ACHN (cell line): Measurements from ENCODE around the gene MYL6B.
A peak's percentile ranks its signal among the peaks of the same experiment; 100 is the strongest.

Experiments
- DNase-seq: peaks from one replicate; pipeline ENCODE4 v3.0.0-alpha.2; 2015
- in situ Hi-C: cut with HindIII; loops from 2 replicates; pipeline ENCODE4 v1.10.0; 2017; ENCODE audit warnings: low sequenced_read_pairs, low pct_ligation_motif_present, low pct_unique_long_range_greater_than_20kb

Gene MYL6B

GRCh38 chr12:56160894-56161689 is 8.7 kb downstream of the MYL6B start:
- in situ Hi-C loops = no loop called here
- DNase-seq = no peak

GRCh38 chr12:56161690-56162351 is 9.4 kb downstream of the MYL6B start:
- DNase-seq = no peak
- in situ Hi-C loops = no loop called here

GRCh38 chr12:56162468-56163290 is 10.3 kb downstream of the MYL6B start:
- DNase-seq = no peak
- in situ Hi-C loops = no loop called here

GRCh38 chr12:56163533-56164344 is 11.4 kb downstream of the MYL6B start:
- no peak for DNase-seq
- in situ Hi-C loops = no loop called here

GRCh38 chr12:56164345-56164729 is 11.9 kb downstream of the MYL6B start:
- no peak for DNase-seq
- in situ Hi-C loops = no loop called here

- in situ Hi-C loops = no loop called here
- no peak for DNase-seq
Observed at GRCh38 chr12:56165369-56165768, 13.0 kb downstream of the MYL6B start.

- DNase-seq = no peak
- in situ Hi-C loops = no loop called here
Observed at GRCh38 chr12:56169229-56169759, 16.9 kb downstream of the MYL6B start.

GRCh38 chr12:56172839-56173238 is 20.5 kb downstream of the MYL6B start:
- no peak for DNase-seq
- in situ Hi-C loops = no loop called here

- in situ Hi-C loops = no loop called here
- DNase-seq = no peak
Observed at GRCh38 chr12:56178347-56178746, 26.0 kb downstream of the MYL6B start.

- in situ Hi-C loops = loop anchor here (5.0 kb wide), 1 partner anchor 70 kb away; the partner anchor contains the start of genes RPL41 and ZC3H10
Observed at GRCh38 chr12:56186957-56187356, 34.6 kb downstream of the MYL6B start.

GRCh38 chr12:56188131-56188777 is 35.9 kb downstream of the MYL6B start:
- DNase-seq = no peak

More at GRCh38 chr12:56186957-56187356, 34.6 kb downstream of the MYL6B start:
- no peak for DNase-seq

GRCh38 chr12:56188778-56189098 is 36.4 kb downstream of the MYL6B start:
- in situ Hi-C loops = loop anchor here (5.0 kb wide), 1 partner anchor 71 kb away; the partner anchor contains the start of genes RPL41 and ZC3H10
- DNase-seq = no peak

More at GRCh38 chr12:56188131-56188777, 35.9 kb downstream of the MYL6B start:
- in situ Hi-C loops = loop anchor here (5.0 kb wide), 1 partner anchor 71 kb away; the partner anchor contains the start of genes RPL41 and ZC3H10

GRCh38 chr12:56189099-56189917 is 36.9 kb downstream of the MYL6B start, which contains the start of gene SMARCC2:
Gene SMARCC2, minus strand, starts transcription at chr12:56189483. Its CDS starts 22 bp downstream, at chr12:56189461.
- in situ Hi-C loops = loop anchor here (5.0 kb wide), 1 partner anchor 72 kb away; the partner anchor contains the start of genes RPL41 and ZC3H10
- DNase-seq = peak; percentile 96

- in situ Hi-C loops = loop anchor here (5.0 kb wide), 1 partner anchor 73 kb away; the partner anchor contains the start of genes RPL41 and ZC3H10
- peak; percentile 93 for DNase-seq
Observed at GRCh38 chr12:56189918-56190694, 37.7 kb downstream of the MYL6B start.

GRCh38 chr12:56190695-56191155 is 38.3 kb downstream of the MYL6B start:
- in situ Hi-C loops = no loop called here
- no peak for DNase-seq

GRCh38 chr12:56192582-56192981 is 40.2 kb downstream of the MYL6B start:
- in situ Hi-C loops = no loop called here

More at GRCh38 chr12:56192582-56192981, 40.2 kb downstream of the MYL6B start:
- no peak for DNase-seq
